K562 (cell line): ENCODE data around the gene CD300LG. TPM values are rescaled to one million over a fixed set of nuclear protein-coding genes. Genes with fewer than 3 reads are reported as not detected.

Experiments used
- ATAC-seq: fragments of 200-7000 bp; cut with Tn5 transposase; 3 replicates; pipeline ENCODE4 v1.9.1; 2020; ENCODE audit warnings: moderate library complexity
- BruUV-seq: library from RNA; stranded (reverse); fragments of 400-500 nt; replicated peaks from 2 replicates; lab custom pipeline; 2021; lab: Mats Ljungman, UMichigan
- CTCF ChIA-PET: fragments of 300-600 bp; formaldehyde crosslinking; extraction: SDS; loops from one replicate; lab custom pipeline; 2021; ENCODE audit warnings: low intra/inter-chr PET ratio; lab: Yijun Ruan, JAX
- POLR2A ChIA-PET: fragments of 300-600, 350-650 bp; sonication (Branson Sonifier 250); formaldehyde crosslinking; extraction: SDS; loops from one replicate; lab custom pipeline; 2021; ENCODE audit warnings: antibody characterized with exemption, inconsistent platforms; lab: Yijun Ruan, JAX
- DNase-seq, 4 experiments: peaks; one replicate each; pipeline versions ENCODE4 v3.0.0 to v3.0.0-alpha.2; 2011 to 2018; ENCODE audit warnings: low spot score in 3 of 4, mixed read lengths in 3 of 4; ENCODE audit errors: extremely low read depth in 1 of 4
- FAIRE-seq: peaks from 2 replicates; lab custom pipeline; 2011; peaks lifted over from hg19 to GRCh38; lab: Jason Lieb, UNC
- H2AFZ ChIP-seq: 2 replicates; pipeline ENCODE4 v1.6.0; 2011; ENCODE audit warnings: low read depth, low read length, control low read depth, inconsistent platforms
- H3K27ac ChIP-seq: fragments of 200-600 bp; 3 replicates; pipeline ENCODE4 v1.8.0; 2011; ENCODE audit warnings: low read depth, mild to moderate bottlenecking, control low read depth, inconsistent platforms, low read length, moderate library complexity, mixed read lengths; ENCODE audit errors: extremely low read depth
- H3K27me3 ChIP-seq, 2 experiments: fragments of 300-600 bp in 1 of 2; 2 replicates in 1 of 2; 3 replicates in 1 of 2; pipeline versions ENCODE4 v1.6.0 to v1.8.0; 2011; ENCODE audit warnings: inconsistent platforms in 2 of 2, low read length in 2 of 2, mild to moderate bottlenecking in 1 of 2, mixed read lengths in 1 of 2, moderate library complexity in 1 of 2; ENCODE audit not compliant: control insufficient read depth in 2 of 2, insufficient read depth in 2 of 2
- H3K36me3 ChIP-seq: fragments of 300-600 bp; 3 replicates; pipeline ENCODE4 v1.8.0; 2011; ENCODE audit warnings: mild to moderate bottlenecking, low read length, inconsistent platforms; ENCODE audit not compliant: control insufficient read depth, insufficient read depth
- H3K4me1 ChIP-seq, 2 experiments: fragments of 200-600 bp in 1 of 2; replicated peaks in 1 of 2; 2 replicates in 1 of 2; 3 replicates in 1 of 2; pipeline versions ENCODE4 v1.5.1 to v1.8.0; 2011; ENCODE audit warnings: inconsistent platforms in 2 of 2, low read length in 2 of 2, mild to moderate bottlenecking in 1 of 2, mixed read lengths in 1 of 2, moderate library complexity in 1 of 2; ENCODE audit not compliant: control insufficient read depth in 2 of 2, insufficient read depth in 2 of 2
- H3K4me2 ChIP-seq: 2 replicates; pipeline ENCODE4 v1.6.1; 2011; ENCODE audit warnings: low read length, control low read depth, inconsistent platforms, mixed read lengths; ENCODE audit not compliant: insufficient read depth
- H3K4me3 ChIP-seq: fragments of 200-600 bp; sonication (generic), shearing (Covaris generic); 2 replicates; pipeline ENCODE4 v1.5.1; 2016; ENCODE audit warnings: control low read depth, inconsistent platforms
- H3K79me2 ChIP-seq: fragments of 200-600 bp; 3 replicates; pipeline ENCODE4 v1.8.0; 2011; ENCODE audit warnings: low read length, inconsistent platforms; ENCODE audit not compliant: control insufficient read depth, insufficient read depth
- H3K9ac ChIP-seq, 2 experiments: 2 replicates each; pipeline versions ENCODE4 v1.6.0 to v1.6.1; 2011; ENCODE audit warnings: low read depth in 2 of 2, low read length in 2 of 2, control low read depth in 1 of 2, inconsistent platforms in 1 of 2, mild to moderate bottlenecking in 1 of 2, mixed read lengths in 1 of 2; ENCODE audit not compliant: insufficient read depth in 1 of 2
- H3K9me1 ChIP-seq: one replicate; pipeline ENCODE4 v1.6.0; 2011; ENCODE audit warnings: inconsistent platforms, mild to moderate bottlenecking, low read length, moderate library complexity; ENCODE audit not compliant: control insufficient read depth, insufficient read depth
- H3K9me3 ChIP-seq: replicated peaks from 2 replicates; pipeline ENCODE4 v1.5.1; 2011; ENCODE audit warnings: low read depth, low read length, inconsistent platforms; ENCODE audit not compliant: control insufficient read depth, insufficient read depth
- H4K20me1 ChIP-seq: replicated peaks from 2 replicates; pipeline ENCODE4 v1.6.1; 2011; ENCODE audit warnings: low read length, inconsistent platforms, mixed read lengths; ENCODE audit not compliant: control insufficient read depth, insufficient read depth
- ARID4B ChIP-seq: sonication (generic); formaldehyde crosslinking; IDR thresholded peaks from 2 replicates; pipeline ENCODE4 v1.8.0; 2022; ENCODE audit warnings: mild to moderate bottlenecking, missing genetic modification reagents
- CCAR2 ChIP-seq: fragments of 200-400 bp; formaldehyde crosslinking; IDR thresholded peaks from 2 replicates; pipeline ENCODE4 v1.6.1; 2017; ENCODE audit warnings: mild to moderate bottlenecking, low read depth, low read length
- CHD2 ChIP-seq: IDR thresholded peaks from 2 replicates; pipeline ENCODE4 v1.6.1; 2011; ENCODE audit warnings: low read depth, low read length
- KLF10 ChIP-seq: fragments of 250-450 bp; sonication (Bioruptor Pico); IDR thresholded peaks from 2 replicates; pipeline ENCODE4 v1.6.1; 2021; ENCODE audit warnings: matching md5 sums
- POLR2A ChIP-seq: fragments of 450-650 bp; conservative IDR thresholded peaks from 2 replicates; pipeline ENCODE4 v1.6.1; 2016
- SIRT6 ChIP-seq: IDR thresholded peaks from one replicate; pipeline ENCODE4 v1.6.1; 2012; ENCODE audit warnings: low read depth, mild to moderate bottlenecking, control low read depth, inconsistent platforms, low read length, moderate library complexity
- ZNF263 ChIP-seq: sonication (generic); formaldehyde crosslinking; IDR thresholded peaks from 2 replicates; pipeline ENCODE4 v1.8.0; 2022; ENCODE audit warnings: mild to moderate bottlenecking, missing genetic modification reagents, borderline replicate concordance
- WGBS: fragments of 100-300 bp; shearing (Covaris generic); methylation state at CpG from one replicate; pipeline ENCODE4 v1.1.6; 2016; ENCODE audit warnings: low coverage, mixed read lengths; ENCODE audit not compliant: insufficient coverage; ENCODE audit errors: missing lambda C conversion rate; 5-methylcytosine and 5-hydroxymethylcytosine counted together
- in situ Hi-C: fragments of 300-500 bp; cut with MboI; formaldehyde crosslinking; loops from 4 replicates; pipeline ENCODE4 v1.15.0; 2018; ENCODE audit warnings: inconsistent platforms, mixed read lengths
- intact Hi-C: fragments of 100-400 bp; cut with micrococcal nuclease; formaldehyde crosslinking; loops from 2 replicates; pipeline ENCODE4 v1.14.2; 2022
- polyA plus RNA-seq, 8 experiments: library from polyadenylated mRNA; depleted of rRNA in 4 of 8; stranded (reverse) in 5 of 8; unstranded in 3 of 8; fragments of >200 nt; fragmentation: Nextera tagmentation in 2 of 8; fragmentation: Illumina TruSeq in 1 of 8; extraction: Ambion mirVana in 2 of 8; extraction: Trizol in 1 of 8; gene quantifications; 2 replicates each; pipeline versions ENCODE4 v1.2.1 to v1.2.3, GENCODE V29; 2011 to 2014; ENCODE audit warnings: inconsistent platforms in 1 of 8, missing spikeins in 1 of 8
- total RNA-seq, 7 experiments: library from RNA; depleted of rRNA in 6 of 7; stranded (reverse); fragments of >200 nt in 6 of 7; fragmentation: Illumina TruSeq in 2 of 7; extraction: Trizol in 2 of 7; gene quantifications; 2 replicates each; pipeline versions ENCODE4 v1.2.1 to v1.2.3, GENCODE V29; 2011 to 2021; ENCODE audit warnings: low replicate concordance in 1 of 7
- TF ChIP-seq, protein P1 (sequence below): fragments of 250-450 bp; sonication (Bioruptor Pico); IDR thresholded peaks from 2 replicates; pipeline ENCODE4 v1.8.0; 2021; ENCODE audit warnings: moderate library complexity, mild to moderate bottlenecking, inconsistent platforms
- TF ChIP-seq, protein P2 (sequence below), 2 experiments: fragments of 250-450 bp in 1 of 2; fragments of 450-650 bp in 1 of 2; sonication (Bioruptor Pico) in 1 of 2; IDR thresholded peaks; 2 replicates each; pipeline versions ENCODE4 v1.6.1 to v1.8.0; 2016 to 2021; ENCODE audit warnings: mild to moderate bottlenecking in 2 of 2, moderate library complexity in 2 of 2, missing compliant biosample characterization in 1 of 2, missing genetic modification characterization in 1 of 2

Gene CD300LG
- total and polyA plus RNA-seq, 9 of the 15 experiments (the other 6 are each of a cell fraction or from before 2014, with no cell fraction given), result not detected

- Histone ChIP-seq H2AFZ (no peak overlapping the region), H3K4me1 (peaks cover 0 to under 1% of the 10 kb centered on the region in 2 experiments; a peak in 1 of 5 replicates), H4K20me1 (no peaks in the 10 kb centered on the region; the same call in 1 of the 2 replicates), H3K9me1 (no peaks in the 10 kb centered on the region), H3K27ac (no peak overlapping the region), H3K36me3 (peaks cover 4% of the 10 kb centered on the region; the same call in 2 of the 3 replicates), H3K4me2 (no peak overlapping the region), H3K4me3 (no peak overlapping the region), H3K9ac (no peak overlapping the region), H3K9me3 (no peaks in the 10 kb centered on the region), H3K27me3 (peaks cover 0 to 5% of the 10 kb centered on the region in 2 experiments; a peak in 1 of 5 replicates), H3K79me2 (no peaks in the 10 kb centered on the region)
- CTCF ChIA-PET, result no interaction called here
- POLR2A ChIA-PET, result interaction anchor here (5.7 kb wide), 1 partner anchor 9 kb away, joined by 32 read pairs; no protein-coding TSS in a partner anchor
- intact Hi-C loops (no loop called here), in situ Hi-C loops (no loop called here)
- FAIRE-seq (no peak), ATAC-seq (no peak), DNase-seq (no peak)
- no TSS peak for BruUV-seq
- WGBS, result 55% methylated on average over 7 of the region's 7 CpGs
- TF ChIP-seq SIRT6 (no peak), CCAR2 (no peak), POLR2A (no peak), CHD2 (no peak), KLF10 (CRISPR knock-in tag) (no peak), ZNF263 (CRISPR knock-in tag) (no peak), ARID4B (CRISPR knock-in tag) (no peak)
- TF ChIP-seq, protein P1, sequence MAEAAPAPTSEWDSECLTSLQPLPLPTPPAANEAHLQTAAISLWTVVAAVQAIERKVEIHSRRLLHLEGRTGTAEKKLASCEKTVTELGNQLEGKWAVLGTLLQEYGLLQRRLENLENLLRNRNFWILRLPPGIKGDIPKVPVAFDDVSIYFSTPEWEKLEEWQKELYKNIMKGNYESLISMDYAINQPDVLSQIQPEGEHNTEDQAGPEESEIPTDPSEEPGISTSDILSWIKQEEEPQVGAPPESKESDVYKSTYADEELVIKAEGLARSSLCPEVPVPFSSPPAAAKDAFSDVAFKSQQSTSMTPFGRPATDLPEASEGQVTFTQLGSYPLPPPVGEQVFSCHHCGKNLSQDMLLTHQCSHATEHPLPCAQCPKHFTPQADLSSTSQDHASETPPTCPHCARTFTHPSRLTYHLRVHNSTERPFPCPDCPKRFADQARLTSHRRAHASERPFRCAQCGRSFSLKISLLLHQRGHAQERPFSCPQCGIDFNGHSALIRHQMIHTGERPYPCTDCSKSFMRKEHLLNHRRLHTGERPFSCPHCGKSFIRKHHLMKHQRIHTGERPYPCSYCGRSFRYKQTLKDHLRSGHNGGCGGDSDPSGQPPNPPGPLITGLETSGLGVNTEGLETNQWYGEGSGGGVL (CRISPR knock-in tag), result no peak
- TF ChIP-seq, protein P2, sequence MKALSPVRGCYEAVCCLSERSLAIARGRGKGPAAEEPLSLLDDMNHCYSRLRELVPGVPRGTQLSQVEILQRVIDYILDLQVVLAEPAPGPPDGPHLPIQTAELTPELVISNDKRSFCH (CRISPR knock-in tag; IDR thresholded peaks at IDR 0.05), result no peak
- TF ChIP-seq, protein P2 (tag; IDR thresholded peaks at IDR 0.05), result no peak
These were observed 20.8 kb upstream of the CD300LG start for GRCh38 chr17:43826206-43826605.
